NOMO-1 treated with DMSO at 0.1 percent for 48 hours (cell line): ENCODE results near the gene KDM8.
A peak's percentile ranks its signal among the peaks of the same experiment; 100 is the strongest.
"Not testable (repeated sequence)": the region's sequence is repeated elsewhere in the genome, so short reads cannot be mapped to it uniquely, and the experiment has no call there.

Experiments used
- DNase-seq: peaks from one replicate; lab custom pipeline; 2025; ENCODE audit not compliant: unreplicated experiment; lab: John Stamatoyannopoulos, UW

Gene KDM8

DNA sequence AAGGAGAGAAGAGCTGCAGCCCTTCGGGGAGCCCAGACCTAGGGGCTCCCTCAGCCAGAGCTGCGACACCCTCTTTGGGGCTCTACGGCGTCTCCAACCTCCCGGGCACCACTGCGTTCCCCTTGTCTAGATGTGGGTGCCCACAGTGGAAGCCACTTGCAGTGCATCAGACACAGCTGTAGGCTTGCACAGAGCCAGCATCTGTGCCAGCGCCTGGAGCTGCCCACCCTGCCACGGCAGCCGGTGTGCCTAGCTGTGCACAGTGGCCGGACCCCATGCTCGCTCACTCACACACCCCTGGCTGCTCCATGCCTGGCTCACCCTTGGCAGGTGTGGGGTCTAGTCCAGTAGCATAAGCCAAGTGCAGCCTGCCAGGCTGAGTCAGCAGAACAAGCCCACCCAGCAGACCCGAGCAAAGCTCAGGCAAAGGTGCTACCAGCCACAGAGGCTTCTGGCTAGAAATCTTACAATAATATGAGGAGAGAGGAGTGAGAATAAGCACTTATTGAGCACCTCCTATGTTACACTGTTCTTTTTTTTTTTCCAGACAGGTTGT is 12.9 kb upstream of the KDM8 start:
- no peak for DNase-seq

DNA sequence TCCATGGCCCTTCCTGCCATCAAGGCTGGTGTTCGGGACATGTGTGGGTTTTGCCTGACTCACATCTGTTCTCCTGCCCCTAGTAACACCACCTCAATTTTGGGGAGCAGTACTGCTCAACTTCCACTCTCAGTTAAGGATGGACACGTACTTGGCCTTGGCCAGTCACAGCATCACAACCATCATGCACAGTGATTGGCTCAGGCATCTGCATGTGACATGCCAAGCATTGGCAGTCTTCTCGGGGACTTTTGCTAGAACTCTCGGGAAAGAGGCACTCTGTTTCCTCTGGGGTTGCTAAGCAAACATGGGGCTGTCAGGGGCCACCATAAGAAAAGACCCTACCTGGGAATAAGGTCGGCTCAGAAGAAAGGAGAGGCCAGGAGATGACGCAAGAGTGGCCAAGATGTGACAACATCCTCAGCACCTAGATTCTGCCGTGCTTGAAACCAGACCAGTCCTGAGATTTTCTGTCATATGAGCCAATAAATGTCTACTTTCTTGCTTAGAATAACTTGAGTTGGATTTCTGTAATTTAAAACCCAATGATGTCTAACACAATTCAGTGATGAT is 11.9 kb upstream of the KDM8 start:
- DNase-seq: no peak

DNA sequence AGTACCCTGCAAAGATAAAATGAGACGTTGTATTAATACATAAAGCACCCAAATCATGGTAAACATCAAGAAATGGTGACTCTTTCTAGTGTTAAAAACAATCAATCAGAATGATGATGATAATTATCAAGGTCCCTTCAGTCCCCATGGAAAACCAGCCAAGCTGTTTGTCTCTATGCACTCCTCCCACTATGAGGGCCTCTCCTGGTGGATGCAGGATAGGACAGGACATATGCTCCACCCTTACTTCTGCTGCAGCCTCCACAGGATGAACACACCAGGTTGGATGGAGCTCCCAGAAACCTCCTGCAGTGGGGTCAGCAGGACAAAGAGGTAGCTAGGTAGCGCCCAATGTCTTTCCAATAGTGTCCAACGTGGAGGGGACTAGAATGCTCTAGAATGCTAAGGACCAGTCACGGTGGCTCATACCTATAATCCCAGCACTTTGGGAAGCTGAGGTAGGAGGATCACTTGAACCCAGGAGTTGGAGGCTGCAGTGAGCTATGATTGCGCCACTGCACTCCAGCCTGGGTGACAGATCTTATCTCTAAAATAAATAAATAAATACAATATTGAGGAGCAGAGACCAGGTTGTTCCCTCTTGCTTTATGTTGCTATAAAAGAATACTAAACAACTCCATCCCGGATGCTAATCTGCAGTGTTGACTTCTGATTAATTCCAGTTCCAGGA is 9.9 kb upstream of the KDM8 start:
- no peak for DNase-seq

DNA sequence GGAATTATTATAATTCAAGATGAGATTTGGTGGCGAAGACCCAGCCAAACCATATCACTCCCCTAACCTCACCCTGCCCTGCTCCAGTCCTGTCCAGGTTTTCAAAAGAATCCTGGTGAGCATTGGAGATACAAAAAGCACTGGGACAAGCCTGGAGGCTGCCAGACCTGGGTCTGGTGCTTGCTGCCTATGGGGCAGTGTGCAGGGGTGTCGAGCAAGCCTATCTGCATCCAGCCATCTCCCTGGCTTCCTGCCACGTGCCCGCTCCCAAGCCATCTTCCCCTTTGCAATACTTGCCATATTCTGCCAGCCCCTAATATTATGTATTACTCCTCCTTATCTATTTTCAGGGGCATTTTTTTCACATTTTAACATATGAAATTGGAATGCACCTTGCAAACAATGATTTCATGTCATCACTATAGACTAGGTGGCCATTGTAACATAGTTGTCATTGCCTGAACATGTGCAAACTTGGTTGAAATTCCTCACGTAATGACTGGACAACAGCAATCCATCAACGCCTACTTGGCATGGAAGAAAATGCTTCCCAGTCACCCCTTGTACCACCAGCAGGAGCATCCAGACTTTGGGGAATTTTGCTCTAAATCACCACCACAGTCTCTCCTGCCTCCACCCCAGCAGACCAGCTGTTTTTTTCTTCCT is 8.1 kb upstream of the KDM8 start:
- DNase-seq: no peak

- no peak for DNase-seq
Observed at GRCh38 chr16:27195941-27196595, 7.3 kb upstream of the KDM8 start.

- no peak for DNase-seq
Observed at GRCh38 chr16:27197004-27197403, 6.3 kb upstream of the KDM8 start.

GRCh38 chr16:27198451-27199234 is 4.7 kb upstream of the KDM8 start:
- DNase-seq: no peak

DNA sequence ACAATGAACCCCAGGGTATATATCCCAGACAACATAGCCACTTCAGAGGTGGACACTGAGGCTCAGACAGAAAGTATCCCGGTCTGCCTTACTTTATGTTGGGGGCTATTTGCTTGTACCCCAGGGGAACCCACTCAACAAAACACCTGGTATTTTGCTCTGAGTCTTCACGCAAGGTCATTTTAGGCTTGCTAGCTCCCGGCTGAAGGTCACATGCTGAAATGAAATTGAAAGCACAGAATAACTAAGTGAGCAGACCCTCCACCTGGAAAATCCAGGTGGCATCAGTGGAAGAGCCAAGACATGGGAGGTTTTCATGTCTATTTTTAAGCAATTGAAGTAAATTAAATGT is 4.1 kb upstream of the KDM8 start:
- no peak for DNase-seq

DNA sequence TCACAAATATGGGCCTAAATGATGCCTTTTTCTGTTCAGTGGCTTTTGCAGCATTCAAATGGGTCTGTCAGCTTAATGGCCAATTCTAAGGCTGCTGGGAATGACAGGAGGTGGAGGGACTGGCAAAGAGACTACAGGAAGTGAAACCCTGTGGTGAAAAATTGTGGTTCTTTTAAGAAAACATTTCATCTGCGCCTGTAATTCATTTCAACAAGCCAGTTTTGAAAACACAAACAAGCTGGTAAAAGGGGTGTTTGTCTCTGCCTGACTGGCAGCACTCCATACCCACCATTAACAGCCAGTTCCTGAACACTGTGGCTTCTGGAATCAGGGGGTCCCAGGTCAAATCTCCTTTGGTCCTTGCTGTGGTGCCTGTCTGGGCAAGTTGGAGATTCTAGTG is 3.6 kb upstream of the KDM8 start:
- peak; percentile 91 for DNase-seq

DNA sequence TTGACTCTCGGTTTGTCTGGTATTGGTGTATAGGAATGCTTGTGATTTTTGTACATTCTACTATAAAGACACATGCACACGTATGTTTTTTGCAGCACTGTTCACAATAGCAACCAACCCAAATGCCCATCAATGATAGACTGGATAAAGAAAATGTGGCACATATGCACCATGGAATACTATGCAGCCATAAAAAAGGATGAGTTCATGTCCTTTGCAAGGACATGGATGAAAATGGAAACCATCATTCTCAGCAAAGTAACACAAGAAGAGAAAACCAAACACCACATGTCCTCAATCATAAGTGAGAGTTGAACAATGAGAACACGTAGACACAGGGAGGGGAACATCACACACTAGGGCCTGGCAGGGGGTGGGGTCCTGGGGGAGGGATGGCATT is 2.4 kb upstream of the KDM8 start:
- DNase-seq: not testable (repeated sequence)

GRCh38 chr16:27202923-27203506 is 311 bp upstream of the KDM8 start:
- no peak for DNase-seq

DNA sequence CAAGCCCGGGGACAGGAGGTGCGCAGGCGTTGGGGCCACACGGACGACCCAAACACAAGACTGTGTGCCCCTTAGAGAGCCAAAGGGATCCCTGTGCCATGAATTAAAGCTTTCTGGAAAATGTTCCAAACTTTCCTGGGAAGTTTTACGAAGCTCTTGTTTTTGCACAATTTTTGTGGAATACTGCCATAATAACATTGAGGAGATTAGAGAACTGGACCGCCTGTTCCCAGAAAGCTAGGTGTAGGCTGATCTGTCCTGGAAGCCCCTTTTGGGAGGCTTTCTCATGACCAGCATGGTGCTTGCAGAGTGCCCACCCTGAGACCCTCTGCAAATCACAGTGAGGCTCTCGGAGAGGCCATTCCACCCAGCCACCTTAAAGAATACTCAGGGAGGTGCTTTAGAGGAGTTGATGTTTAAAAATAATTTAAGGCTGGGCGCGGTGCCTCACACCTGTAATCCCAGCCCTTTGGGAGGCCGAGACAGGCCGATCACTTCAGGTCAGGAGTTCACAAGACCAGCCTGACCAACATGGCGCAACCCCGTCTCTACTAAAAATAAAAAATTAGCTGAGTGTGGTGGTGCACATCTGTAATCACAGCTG is 1.1 kb downstream of the KDM8 start:
- no peak for DNase-seq

- no peak for DNase-seq
Observed at GRCh38 chr16:27205423-27206065, 2.2 kb downstream of the KDM8 start.

- DNase-seq: not testable (repeated sequence)
Observed at GRCh38 chr16:27207121-27207520, 3.8 kb downstream of the KDM8 start.

DNA sequence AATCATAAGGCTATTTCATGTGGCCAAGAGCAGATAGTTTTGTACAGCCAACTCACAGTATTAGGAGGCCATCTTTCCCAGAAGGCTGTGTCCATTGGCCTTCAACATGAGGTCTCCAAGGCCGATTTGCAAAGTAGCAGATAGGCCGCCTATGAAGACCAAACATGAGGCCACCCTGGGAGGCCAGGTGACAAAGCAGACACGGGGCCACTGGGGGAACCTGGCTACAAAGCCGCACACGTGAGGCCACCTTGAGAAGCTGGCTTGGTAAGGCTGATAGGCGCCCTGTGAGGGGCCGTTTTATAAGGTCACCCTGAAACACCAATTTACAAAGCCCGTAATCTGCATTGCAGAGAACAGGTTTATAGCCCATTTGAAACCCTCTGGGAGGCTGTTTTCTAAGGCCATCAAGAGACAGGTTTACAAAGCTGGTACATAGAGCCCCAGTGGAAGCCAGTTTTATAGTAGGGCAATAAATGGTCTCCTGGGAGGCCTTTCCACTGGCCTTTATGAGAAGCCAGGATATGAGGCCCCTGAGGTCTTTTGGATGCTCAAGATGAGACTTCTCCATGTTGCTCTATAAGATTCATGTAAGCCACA is 4.9 kb downstream of the KDM8 start:
- DNase-seq: no peak

DNA sequence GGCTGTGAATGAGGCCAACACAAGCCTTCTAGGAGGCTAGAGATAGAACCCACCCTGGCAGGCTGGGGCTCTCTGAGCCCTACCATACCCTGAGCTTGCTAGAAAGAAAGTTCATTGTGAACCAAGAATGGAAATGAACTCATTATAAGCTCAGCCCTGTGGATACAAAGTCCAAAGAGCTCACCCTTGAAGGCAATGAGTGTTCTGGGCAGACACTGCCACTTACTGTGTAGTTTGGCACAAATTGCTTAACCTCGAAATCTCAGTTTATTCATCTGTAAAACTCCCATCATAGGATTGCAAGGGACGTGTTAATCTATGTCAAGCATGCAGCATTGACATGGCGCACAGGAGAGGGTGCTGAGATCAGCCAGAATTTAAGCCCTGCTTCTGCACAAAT is 5.5 kb downstream of the KDM8 start:
- no peak for DNase-seq

DNA sequence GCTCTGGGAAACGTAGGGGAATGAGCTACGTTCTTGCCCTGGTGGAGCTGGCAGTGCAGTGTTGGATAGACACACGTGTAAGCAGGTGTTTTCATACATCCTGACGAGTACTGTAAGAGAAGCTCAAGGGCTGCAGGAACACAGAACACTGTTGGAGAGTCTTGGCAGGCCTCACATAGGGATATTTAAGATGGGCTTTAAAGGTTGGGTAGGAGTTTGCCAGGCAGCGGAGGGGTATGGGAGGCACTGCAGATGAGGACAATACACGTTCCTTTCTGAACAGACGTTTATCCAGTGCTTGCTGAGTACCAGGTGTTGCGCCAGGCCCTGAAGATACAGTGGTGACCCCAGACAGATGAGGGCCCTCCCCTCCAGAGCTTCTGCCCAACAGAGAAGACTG is 6.3 kb downstream of the KDM8 start:
- DNase-seq: no peak

- no peak for DNase-seq
Observed at GRCh38 chr16:27210174-27210573, 6.8 kb downstream of the KDM8 start.

DNA sequence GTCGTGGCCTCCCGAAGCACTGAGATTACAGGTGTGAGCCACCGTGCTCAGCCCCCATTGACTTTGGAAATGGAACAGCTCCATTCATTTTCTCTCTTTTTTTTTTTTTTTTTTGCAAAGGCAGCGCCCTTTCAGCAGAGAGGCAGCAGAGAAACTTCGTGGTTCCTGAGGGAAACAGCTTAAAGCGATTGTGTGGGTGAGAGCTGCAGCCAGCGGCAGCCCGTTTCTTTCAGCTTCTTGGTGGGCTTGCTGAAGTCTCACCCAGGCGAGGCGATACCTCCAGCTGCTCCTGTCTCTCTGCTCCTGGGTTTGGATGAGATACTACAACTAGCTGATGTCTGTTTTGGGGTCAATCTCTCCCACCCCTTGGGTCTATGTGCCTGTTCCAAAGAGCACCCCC is 7.7 kb downstream of the KDM8 start:
- DNase-seq: no peak
